COR-L47 (cell line): ENCODE measurements around the gene RPL31.

Source experiments
- DNase-seq: peaks from one replicate; lab custom pipeline; 2025; lab: John Stamatoyannopoulos, UW

RPL31 gene

GRCh38 chr2:100975521-100975785 is 26.6 kb upstream of the RPL31 start:
- no peak for DNase-seq

GRCh38 chr2:100976061-100976460 is 26.0 kb upstream of the RPL31 start:
- no peak for DNase-seq

- no peak for DNase-seq
These were observed 25.3 kb upstream of the RPL31 start for GRCh38 chr2:100976645-100977391.

- no peak for DNase-seq
These were observed 24.6 kb upstream of the RPL31 start for GRCh38 chr2:100977511-100977910.

GRCh38 chr2:100978582-100979191 is 23.4 kb upstream of the RPL31 start:
- no peak for DNase-seq

- no peak for DNase-seq
These were observed 22.0 kb upstream of the RPL31 start for GRCh38 chr2:100980046-100980445.

- DNase-seq = no peak
These were observed 21.1 kb upstream of the RPL31 start for GRCh38 chr2:100981011-100981410.

- DNase-seq = no peak
These were observed 19.6 kb upstream of the RPL31 start for GRCh38 chr2:100982431-100982861.

- no peak for DNase-seq
These were observed 18.9 kb upstream of the RPL31 start for GRCh38 chr2:100983201-100983600.

- DNase-seq = no peak
These were observed 18.3 kb upstream of the RPL31 start for GRCh38 chr2:100983684-100984310.

GRCh38 chr2:100984892-100985307 is 17.2 kb upstream of the RPL31 start:
- DNase-seq = peak; percentile 53

- DNase-seq = no peak
These were observed 15.9 kb upstream of the RPL31 start for GRCh38 chr2:100986157-100986556.

- DNase-seq = no peak
These were observed 14.6 kb upstream of the RPL31 start for GRCh38 chr2:100987536-100987935.

- no peak for DNase-seq
These were observed 14.1 kb upstream of the RPL31 start for GRCh38 chr2:100987974-100988373.

GRCh38 chr2:100988630-100989417 is 13.3 kb upstream of the RPL31 start:
- DNase-seq = no peak

GRCh38 chr2:100989666-100990065 is 12.4 kb upstream of the RPL31 start:
- DNase-seq = no peak

- DNase-seq = no peak
These were observed 11.9 kb upstream of the RPL31 start for GRCh38 chr2:100990166-100990565.

GRCh38 chr2:100990650-100991403 is 11.3 kb upstream of the RPL31 start:
- DNase-seq = no peak

GRCh38 chr2:100991404-100991773 is 10.7 kb upstream of the RPL31 start:
- DNase-seq = no peak

GRCh38 chr2:100992262-100992661 is 9.8 kb upstream of the RPL31 start:
- DNase-seq = no peak

GRCh38 chr2:100993294-100993693 is 8.8 kb upstream of the RPL31 start:
- DNase-seq = no peak
